Keratinocyte (primary cell): Measurements from ENCODE around the gene CYP27A1. TPM values are rescaled to one million over a fixed set of nuclear protein-coding genes. Genes with fewer than 3 reads are reported as not detected.

Experiments
- DNase-seq: peaks from one replicate; pipeline ENCODE4 v3.0.0-alpha.2; 2011; ENCODE audit warnings: low read depth, missing footprints, low spot score
- FAIRE-seq: peaks from 2 replicates; lab custom pipeline; 2011; peaks lifted over from hg19 to GRCh38; lab: Jason Lieb, UNC
- H2AFZ ChIP-seq: 2 replicates; pipeline ENCODE4 v1.6.0; 2012; ENCODE audit warnings: low read length, control low read depth, inconsistent platforms; ENCODE audit not compliant: control insufficient read depth
- H3K27ac ChIP-seq: 2 replicates; pipeline ENCODE4 v1.5.1; 2011; ENCODE audit warnings: low read length; ENCODE audit not compliant: control insufficient read depth, insufficient read depth
- H3K27me3 ChIP-seq: 3 replicates; pipeline ENCODE4 v1.6.0; 2011; ENCODE audit warnings: low read length; ENCODE audit not compliant: control insufficient read depth, insufficient read depth; ENCODE audit errors: extremely low read depth
- H3K36me3 ChIP-seq, 2 experiments: 2 replicates in 1 of 2; 3 replicates in 1 of 2; pipeline ENCODE4 v1.5.1; 2011; ENCODE audit warnings: low read length in 2 of 2, mild to moderate bottlenecking in 1 of 2; ENCODE audit not compliant: control insufficient read depth in 2 of 2, insufficient read depth in 2 of 2; ENCODE audit errors: extremely low read depth in 1 of 2
- H3K4me1 ChIP-seq: 3 replicates; pipeline ENCODE4 v1.5.1; 2011; ENCODE audit warnings: low read length; ENCODE audit not compliant: control insufficient read depth, insufficient read depth; ENCODE audit errors: extremely low read depth
- H3K4me2 ChIP-seq: 3 replicates; pipeline ENCODE4 v1.6.0; 2011; ENCODE audit warnings: low read depth, low read length; ENCODE audit not compliant: control insufficient read depth, insufficient read depth; ENCODE audit errors: extremely low read depth
- H3K4me3 ChIP-seq, 3 experiments: fragments of 200-600 bp in 1 of 3; sonication (generic) in 1 of 3; 2 replicates in 2 of 3; 3 replicates in 1 of 3; pipeline ENCODE4 v1.5.1; 2011 to 2016; ENCODE audit warnings: low read length in 3 of 3, mild to moderate bottlenecking in 3 of 3, control low read depth in 2 of 3, inconsistent platforms in 1 of 3, low read depth in 1 of 3, mixed read lengths in 1 of 3, mixed run types in 1 of 3, moderate library complexity in 1 of 3; ENCODE audit not compliant: control insufficient read depth in 2 of 3, insufficient read depth in 2 of 3; ENCODE audit errors: extremely low read depth in 1 of 3
- H3K79me2 ChIP-seq: 2 replicates; pipeline ENCODE4 v1.6.0; 2012; ENCODE audit warnings: low read length; ENCODE audit not compliant: control insufficient read depth, insufficient read depth
- H3K9ac ChIP-seq: 3 replicates; pipeline ENCODE4 v1.6.0; 2011; ENCODE audit warnings: low read length; ENCODE audit not compliant: control insufficient read depth, insufficient read depth; ENCODE audit errors: extremely low read depth
- H3K9me1 ChIP-seq: 3 replicates; pipeline ENCODE4 v1.6.0; 2011; ENCODE audit warnings: low read length; ENCODE audit not compliant: control insufficient read depth, insufficient read depth; ENCODE audit errors: extremely low read depth
- H3K9me3 ChIP-seq: 2 replicates; pipeline ENCODE4 v1.5.1; 2012; ENCODE audit warnings: low read depth, low read length; ENCODE audit not compliant: control insufficient read depth
- H4K20me1 ChIP-seq: 3 replicates; pipeline ENCODE4 v1.6.0; 2011; ENCODE audit warnings: low read length; ENCODE audit not compliant: control insufficient read depth, insufficient read depth; ENCODE audit errors: extremely low read depth
- CTCF ChIP-seq, 3 experiments: IDR thresholded peaks in 1 of 3; conservative IDR thresholded peaks in 1 of 3; optimal IDR thresholded peaks in 1 of 3; 2 replicates in 2 of 3; 3 replicates in 1 of 3; pipeline versions ENCODE3 to v1.5.1; 2011; ENCODE audit warnings: low read length in 3 of 3, mild to moderate bottlenecking in 3 of 3, moderate library complexity in 2 of 3, control low read depth in 1 of 3, inconsistent platforms in 1 of 3; ENCODE audit not compliant: insufficient read depth in 2 of 3; ENCODE audit errors: extremely low read depth in 1 of 3
- EZH2 ChIP-seq: IDR thresholded peaks from one replicate; pipeline ENCODE4 v1.6.1; 2012; ENCODE audit warnings: inconsistent platforms, mild to moderate bottlenecking, low read length, moderate library complexity
- dilution Hi-C: fragments of 300-500 bp; cut with MboI; formaldehyde crosslinking; loops from one replicate; pipeline ENCODE4 v1.7.0; 2020; ENCODE audit warnings: low sequenced_read_pairs; ENCODE audit not compliant: extremely low pct_ligation_motif_present
- polyA plus RNA-seq, 5 experiments: library from polyadenylated mRNA; depleted of rRNA in 3 of 5; stranded (reverse) in 3 of 5; stranded (forward) in 1 of 5; unstranded in 1 of 5; fragments of >200 nt; gene quantifications; 1 replicate in 1 of 5; 2 replicates in 3 of 5; 3 replicates in 1 of 5; pipeline versions ENCODE4 v1.2.1 to v1.2.3, GENCODE V29; 2011 to 2012; ENCODE audit warnings: missing spikeins in 2 of 5, low read depth in 1 of 5, low replicate concordance in 1 of 5

The CYP27A1 gene
- polyA plus RNA-seq, 1 donor (not counting 4 experiments of a cell fraction or from before 2014, with no cell fraction given): 0.12 TPM

GRCh38 chr2:218798767-218799504 is 17.0 kb downstream of the CYP27A1 start:
- Histone ChIP-seq H3K9me1 (no peaks in the 10 kb centered on the region), H3K79me2 (no peaks in the 10 kb centered on the region), H3K27me3 (peaks cover 12% of the 10 kb centered on the region), H3K27ac (no peak overlapping the region), H3K4me3 (no peak overlapping the region), H3K4me1 (no peaks in the 10 kb centered on the region), H3K9ac (no peak overlapping the region), H3K4me2 (no peak overlapping the region), H3K9me3 (no peaks in the 10 kb centered on the region), H3K36me3 (no peaks in the 10 kb centered on the region), H4K20me1 (no peaks in the 10 kb centered on the region), H2AFZ (no peak overlapping the region)
- TF ChIP-seq EZH2 (no peak), CTCF (optimal IDR thresholded peaks at IDR 0.05 in 1 of 3, IDR thresholded peaks at IDR 0.05 in 1 of 3, conservative IDR thresholded peaks at IDR 0.05 in 1 of 3; ENCODE audit: extremely low read depth in 1 of 3, insufficient read depth in 2 of 3, low read length in 3 of 3) (no peak)
- FAIRE-seq (no peak), DNase-seq (no peak)
- dilution Hi-C loops: no loop called here

- H3K4me1 ChIP-seq: no peaks in the 10 kb centered on the region
- H4K20me1 ChIP-seq: no peaks in the 10 kb centered on the region
- H3K9me3 ChIP-seq: no peaks in the 10 kb centered on the region
- peaks cover 12% of the 10 kb centered on the region for H3K27me3 ChIP-seq
- dilution Hi-C loops: no loop called here
- no peak overlapping the region for H3K27ac ChIP-seq
- no peak overlapping the region for H3K4me2 ChIP-seq
- no peaks in the 10 kb centered on the region for H3K79me2 ChIP-seq
- no peak overlapping the region for H2AFZ ChIP-seq
- FAIRE-seq (no peak), DNase-seq (no peak)
- H3K9me1 ChIP-seq: no peaks in the 10 kb centered on the region
- no peak for TF ChIP-seq EZH2
- TF ChIP-seq CTCF (optimal IDR thresholded peaks at IDR 0.05 in 1 of 3, IDR thresholded peaks at IDR 0.05 in 1 of 3, conservative IDR thresholded peaks at IDR 0.05 in 1 of 3; ENCODE audit: extremely low read depth in 1 of 3, insufficient read depth in 2 of 3, low read length in 3 of 3): no peak
- H3K4me3 ChIP-seq: no peak overlapping the region
- no peaks in the 10 kb centered on the region for H3K36me3 ChIP-seq
- H3K9ac ChIP-seq: no peak overlapping the region
These were observed 18.0 kb downstream of the CYP27A1 start for GRCh38 chr2:218799990-218800389.
